Thoracic aorta (tissue), 2 donors: Measurements from ENCODE around the gene WDR1. TPM values are rescaled to one million over a fixed set of nuclear protein-coding genes. Genes with fewer than 3 reads are reported as not detected.

ENCODE experiments used
- ATAC-seq: fragments of 150-250 bp; one replicate; pipeline ENCODE4 v1.8.0; 2017; ENCODE audit warnings: low read depth; ENCODE audit not compliant: insufficient number of reproducible peaks, low FRiP score
- DNase-seq: peaks from one replicate; pipeline ENCODE4 v3.0.0-alpha.2; 2020; ENCODE audit warnings: low spot score
- H3K27ac ChIP-seq, 2 donors: fragments of 200-600 bp; sonication (generic); 1 replicate in 1 of 2; 2 replicates in 1 of 2; pipeline ENCODE4 v1.5.1; 2016; ENCODE audit warnings: mild to moderate bottlenecking in 2 of 2, moderate library complexity in 2 of 2
- H3K27me3 ChIP-seq: fragments of 200-600 bp; sonication (generic); replicated peaks from 2 replicates; pipeline ENCODE4 v1.6.0; 2016; ENCODE audit warnings: mild to moderate bottlenecking; ENCODE audit not compliant: insufficient read depth
- H3K36me3 ChIP-seq: fragments of 200-600 bp; sonication (generic); one replicate; pipeline ENCODE4 v1.5.1; 2016
- H3K4me1 ChIP-seq, 2 donors: fragments of 200-600 bp; sonication (generic); 1 replicate in 1 of 2; 2 replicates in 1 of 2; pipeline versions ENCODE4 v1.5.1 to v1.6.0; 2016; ENCODE audit warnings: low read depth in 2 of 2, mild to moderate bottlenecking in 1 of 2; ENCODE audit not compliant: control insufficient read depth in 1 of 2
- H3K4me3 ChIP-seq: fragments of 200-600 bp; sonication (generic); 2 replicates; pipeline ENCODE4 v1.5.1; 2016; ENCODE audit warnings: mild to moderate bottlenecking
- H3K9me3 ChIP-seq: fragments of 200-600 bp; sonication (generic); 2 replicates; pipeline ENCODE4 v1.5.1; 2016
- total RNA-seq, 2 donors: library from RNA; depleted of rRNA; stranded (reverse); fragments of >200 nt; gene quantifications; one replicate each; pipeline versions ENCODE4 v1.1.0 to v1.2.3, GENCODE V29; 2016
- TF ChIP-seq, protein P1 (sequence below): fragments of 200-600 bp; sonication (generic); IDR thresholded peaks from one replicate; pipeline ENCODE4 v1.5.1; 2019; ENCODE audit warnings: antibody characterized with exemption

Gene WDR1
- total RNA-seq, 2 donors from 2014 or later, result 263 to 408 TPM

DNA sequence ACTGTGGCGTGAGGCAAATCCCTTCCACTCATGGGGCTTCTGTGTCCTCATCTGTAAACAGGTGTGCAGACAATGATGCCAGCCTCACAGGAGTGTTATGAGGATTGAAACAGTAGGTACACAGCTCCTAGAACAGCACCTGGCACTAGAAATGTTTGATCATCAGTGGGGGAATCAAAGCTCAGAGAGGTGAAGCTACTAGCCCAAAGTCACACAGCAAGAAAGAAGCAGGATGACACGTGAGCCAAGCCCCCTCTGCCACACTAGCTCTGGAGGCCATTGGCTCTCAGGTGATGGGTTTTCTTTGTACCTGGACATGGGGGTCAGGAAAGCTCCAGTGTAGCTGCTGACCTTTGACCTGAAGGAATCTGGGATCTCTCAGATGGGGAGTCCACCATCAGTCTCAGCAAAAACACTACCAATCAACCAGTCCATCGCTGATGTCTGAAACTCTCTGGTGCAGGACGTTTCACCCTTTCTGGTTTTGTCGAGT, 81.9 kb downstream of the WDR1 start:
- no peaks in the 10 kb centered on the region for H3K27me3 ChIP-seq
- no peaks in the 10 kb centered on the region for H3K36me3 ChIP-seq
- no peak overlapping the region for H3K27ac ChIP-seq
- TF ChIP-seq, protein P1, sequence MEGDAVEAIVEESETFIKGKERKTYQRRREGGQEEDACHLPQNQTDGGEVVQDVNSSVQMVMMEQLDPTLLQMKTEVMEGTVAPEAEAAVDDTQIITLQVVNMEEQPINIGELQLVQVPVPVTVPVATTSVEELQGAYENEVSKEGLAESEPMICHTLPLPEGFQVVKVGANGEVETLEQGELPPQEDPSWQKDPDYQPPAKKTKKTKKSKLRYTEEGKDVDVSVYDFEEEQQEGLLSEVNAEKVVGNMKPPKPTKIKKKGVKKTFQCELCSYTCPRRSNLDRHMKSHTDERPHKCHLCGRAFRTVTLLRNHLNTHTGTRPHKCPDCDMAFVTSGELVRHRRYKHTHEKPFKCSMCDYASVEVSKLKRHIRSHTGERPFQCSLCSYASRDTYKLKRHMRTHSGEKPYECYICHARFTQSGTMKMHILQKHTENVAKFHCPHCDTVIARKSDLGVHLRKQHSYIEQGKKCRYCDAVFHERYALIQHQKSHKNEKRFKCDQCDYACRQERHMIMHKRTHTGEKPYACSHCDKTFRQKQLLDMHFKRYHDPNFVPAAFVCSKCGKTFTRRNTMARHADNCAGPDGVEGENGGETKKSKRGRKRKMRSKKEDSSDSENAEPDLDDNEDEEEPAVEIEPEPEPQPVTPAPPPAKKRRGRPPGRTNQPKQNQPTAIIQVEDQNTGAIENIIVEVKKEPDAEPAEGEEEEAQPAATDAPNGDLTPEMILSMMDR, result no peak
- H3K4me3 ChIP-seq, result no peak overlapping the region
- DNase-seq (no peak), ATAC-seq (no peak)
- no peaks in the 10 kb centered on the region for H3K9me3 ChIP-seq
- H3K4me1 ChIP-seq, result peaks cover 16 to 37% of the 10 kb centered on the region in 2 donors

- no peak overlapping the region for H3K4me3 ChIP-seq
- ATAC-seq (no peak), DNase-seq (no peak)
- TF ChIP-seq, protein P1, result no peak
- peaks cover 16 to 37% of the 10 kb centered on the region in 2 donors for H3K4me1 ChIP-seq
- H3K27me3 ChIP-seq, result no peaks in the 10 kb centered on the region
- H3K27ac ChIP-seq, result no peak overlapping the region
- H3K9me3 ChIP-seq, result no peaks in the 10 kb centered on the region
- H3K36me3 ChIP-seq, result no peaks in the 10 kb centered on the region
Measured at GRCh38 chr4:10034136-10034535, 82.5 kb downstream of the WDR1 start.

- DNase-seq, result no peak
- peaks cover 16 to 37% of the 10 kb centered on the region in 2 donors for H3K4me1 ChIP-seq
- no peak overlapping the region for H3K4me3 ChIP-seq
- H3K27me3 ChIP-seq, result no peaks in the 10 kb centered on the region
- TF ChIP-seq, protein P1, result no peak
- H3K36me3 ChIP-seq, result no peaks in the 10 kb centered on the region
- ATAC-seq, result no peak
- no peaks in the 10 kb centered on the region for H3K9me3 ChIP-seq
- no peak overlapping the region for H3K27ac ChIP-seq
Measured at GRCh38 chr4:10033191-10033881, 83.3 kb downstream of the WDR1 start.

DNA sequence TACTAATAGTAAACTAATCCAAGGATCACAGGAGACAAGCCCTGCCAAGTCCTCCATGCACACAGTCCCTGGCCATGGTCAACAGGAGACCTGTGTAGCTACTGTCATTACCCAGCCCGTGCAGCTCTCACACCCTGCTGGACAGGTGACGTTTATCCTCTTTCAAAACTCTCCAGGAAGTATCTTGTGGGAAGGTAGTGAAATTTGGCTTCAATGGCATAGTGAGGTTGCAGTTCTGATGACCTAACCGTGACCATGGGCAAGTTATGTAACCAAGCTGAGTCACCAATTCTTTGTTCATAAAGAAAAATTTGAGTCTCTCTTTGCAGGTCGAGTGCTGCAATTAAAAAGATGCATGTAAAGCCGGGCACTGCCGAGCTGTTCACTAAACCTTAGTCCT, 84.0 kb downstream of the WDR1 start:
- peaks cover 16 to 37% of the 10 kb centered on the region in 2 donors for H3K4me1 ChIP-seq
- H3K4me3 ChIP-seq, result no peak overlapping the region
- TF ChIP-seq, protein P1, result no peak
- no peaks in the 10 kb centered on the region for H3K9me3 ChIP-seq
- ATAC-seq, result peak; percentile 65
- H3K27me3 ChIP-seq, result no peaks in the 10 kb centered on the region
- no peak overlapping the region for H3K27ac ChIP-seq
- DNase-seq, result no peak
- no peaks in the 10 kb centered on the region for H3K36me3 ChIP-seq

DNA sequence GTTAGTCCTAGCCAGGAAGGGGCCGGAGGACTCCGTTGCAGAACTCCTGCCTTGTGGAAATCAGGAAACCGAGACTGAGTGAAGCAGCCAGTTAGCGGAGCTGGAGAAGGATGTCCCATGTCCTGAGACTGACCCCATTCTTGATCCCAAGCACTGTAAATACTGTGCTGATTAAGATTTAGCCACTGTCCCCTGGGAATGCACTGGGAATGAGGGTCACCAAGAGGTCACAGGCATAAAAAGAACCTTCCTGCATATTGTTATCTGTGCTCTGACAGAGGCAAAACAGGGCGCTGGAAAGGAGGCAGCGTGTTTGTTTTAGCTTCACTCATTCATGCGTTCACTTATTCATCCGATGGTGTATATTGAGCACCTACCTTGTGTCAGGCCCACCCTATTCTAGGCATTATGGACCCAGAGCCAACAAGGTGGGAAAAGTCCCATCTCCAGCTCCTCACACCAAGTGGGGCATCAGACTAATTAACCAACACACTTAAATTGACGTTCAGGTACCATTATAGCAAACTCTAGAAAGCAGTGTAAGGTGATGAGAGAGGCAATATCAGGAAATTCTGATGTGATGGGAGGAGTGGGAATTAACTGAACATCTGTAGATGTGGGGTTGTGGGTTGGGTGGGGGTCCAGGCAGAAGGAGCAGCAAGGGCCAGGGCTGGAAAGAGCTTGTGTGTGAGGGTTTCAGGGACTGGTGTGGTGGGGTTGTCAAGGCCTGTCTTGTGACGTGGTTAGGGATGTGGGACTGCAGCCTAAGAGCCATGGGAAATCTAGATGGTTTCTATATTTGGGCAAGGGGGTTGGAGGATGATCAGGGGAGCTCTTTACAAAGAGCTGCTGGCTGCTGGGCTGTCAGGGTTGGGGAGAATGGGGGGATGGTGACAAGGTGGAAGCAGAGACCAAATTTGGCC, 84.7 kb downstream of the WDR1 start:
- Histone ChIP-seq H3K36me3 (no peaks in the 10 kb centered on the region), H3K9me3 (no peaks in the 10 kb centered on the region), H3K27ac (no peak overlapping the region), H3K27me3 (no peaks in the 10 kb centered on the region), H3K4me3 (no peak overlapping the region), H3K4me1 (peaks cover 16 to 37% of the 10 kb centered on the region in 2 donors)
- DNase-seq (no peak), ATAC-seq (no peak)
- TF ChIP-seq, protein P1, result no peak
